Measurements from ENCODE around the gene GABRD. TPM values are rescaled to one million over a fixed set of nuclear protein-coding genes. Genes with fewer than 3 reads are reported as not detected.

The GABRD gene
- total and polyA plus RNA-seq, 2 experiments from 2014 or later, result not detected

DNA sequence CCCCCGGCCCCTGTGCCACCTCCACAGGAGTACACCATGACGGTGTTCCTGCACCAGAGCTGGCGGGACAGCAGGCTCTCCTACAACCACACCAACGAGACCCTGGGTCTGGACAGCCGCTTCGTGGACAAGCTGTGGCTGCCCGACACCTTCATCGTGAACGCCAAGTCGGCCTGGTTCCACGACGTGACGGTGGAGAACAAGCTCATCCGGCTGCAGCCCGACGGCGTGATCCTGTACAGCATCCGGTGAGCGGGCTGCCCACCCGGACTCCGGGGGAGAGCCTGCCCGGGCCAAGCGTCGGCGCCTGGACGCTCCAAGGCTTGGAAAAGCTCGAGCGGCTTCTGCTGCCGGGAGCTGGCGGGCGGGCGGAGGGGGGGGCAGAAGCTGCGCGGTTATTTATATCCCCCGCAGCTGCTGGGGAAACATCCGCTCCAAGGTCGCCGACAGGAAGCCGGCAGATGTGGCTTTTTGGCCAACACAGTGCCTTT, 6.4 kb downstream of the GABRD start:
- in situ Hi-C loops (cut with MboI), result no loop called here
- H4K20me1 ChIP-seq (ENCODE audit: insufficient read depth), result no peaks in the 10 kb centered on the region
- no peak for DNase-seq
- H3K9ac ChIP-seq, result no peak overlapping the region
- H3K9me3 ChIP-seq (ENCODE audit: low read depth), result no peaks in the 10 kb centered on the region
- H3K36me3 ChIP-seq (ENCODE audit: low read depth), result no peaks in the 10 kb centered on the region
- no peaks in the 10 kb centered on the region for H3K4me1 ChIP-seq (ENCODE audit: insufficient read depth)
- no peak overlapping the region for H2AFZ ChIP-seq
- H3K79me2 ChIP-seq (ENCODE audit: insufficient read depth), result no peaks in the 10 kb centered on the region
- H3K9me2 ChIP-seq (ENCODE audit: insufficient read depth), result no peaks in the 10 kb centered on the region
- TF ChIP-seq EZH2phosphoT487 (IDR thresholded peaks at IDR 0.05; ENCODE audit: insufficient read depth, low read depth) (no peak), EZH2 (IDR thresholded peaks at IDR 0.05; ENCODE audit: insufficient read depth, poor library complexity, severe bottlenecking) (no peak)
- H3K4me2 ChIP-seq (ENCODE audit: unreplicated experiment), result no peak overlapping the region
- no peak overlapping the region for H3K4me3 ChIP-seq
- peaks cover 15% of the 10 kb centered on the region for H3K27me3 ChIP-seq (replicated peaks; ENCODE audit: insufficient read depth)
- H3K27ac ChIP-seq, result no peak overlapping the region
- H3F3A ChIP-seq (ENCODE audit: insufficient read depth), result no peaks in the 10 kb centered on the region
- 65 to 71% methylated on average over 31 to 38 of the region's 39 CpGs for whole genome bisulfite sequencing, 2 experiments (ENCODE audit: low coverage in 1 of 2, low lambda C conversion rate in 2 of 2, missing lambda C conversion rate in 2 of 2)

DNA sequence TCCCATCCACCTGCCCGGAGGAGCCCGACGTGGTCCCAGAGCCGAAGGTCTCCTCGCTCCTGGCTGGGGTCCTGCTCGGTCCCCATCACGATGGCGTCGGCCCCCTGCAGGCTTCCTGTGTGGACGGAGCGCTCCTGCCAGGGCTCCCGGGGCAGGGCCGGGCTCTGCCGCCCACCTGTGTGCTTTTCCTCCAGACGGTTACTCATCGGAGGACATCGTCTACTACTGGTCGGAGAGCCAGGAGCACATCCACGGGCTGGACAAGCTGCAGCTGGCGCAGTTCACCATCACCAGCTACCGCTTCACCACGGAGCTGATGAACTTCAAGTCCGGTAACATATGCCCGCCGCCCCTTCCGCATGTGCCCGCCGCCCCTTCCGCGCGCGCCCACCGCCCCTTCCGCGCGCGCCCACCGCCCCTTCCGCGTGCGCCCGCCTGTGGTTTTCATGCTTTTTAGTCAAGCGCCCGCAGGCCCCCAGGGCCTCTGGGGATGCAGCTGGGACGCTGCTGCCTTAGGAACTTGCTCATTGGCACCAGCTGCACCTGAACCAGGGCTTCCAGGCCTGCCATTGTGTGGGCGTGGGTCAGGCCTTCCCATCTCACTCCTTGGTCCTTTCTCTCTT, 8.9 kb downstream of the GABRD start:
- no peak overlapping the region for H3K4me3 ChIP-seq
- no peaks in the 10 kb centered on the region for H3F3A ChIP-seq (ENCODE audit: insufficient read depth)
- no peak overlapping the region for H3K27ac ChIP-seq
- no peaks in the 10 kb centered on the region for H3K9me3 ChIP-seq (ENCODE audit: low read depth)
- no peaks in the 10 kb centered on the region for H3K36me3 ChIP-seq (ENCODE audit: low read depth)
- H3K4me2 ChIP-seq (ENCODE audit: unreplicated experiment), result no peak overlapping the region
- in situ Hi-C loops (cut with MboI), result no loop called here
- TF ChIP-seq EZH2 (IDR thresholded peaks at IDR 0.05; ENCODE audit: insufficient read depth, poor library complexity, severe bottlenecking), result no peak
- no peak for DNase-seq
- no peaks in the 10 kb centered on the region for H4K20me1 ChIP-seq (ENCODE audit: insufficient read depth)
- WGBS, 2 experiments (ENCODE audit: low coverage in 1 of 2, low lambda C conversion rate in 2 of 2, missing lambda C conversion rate in 2 of 2), result 83% methylated on average over 28 to 42 of the region's 46 CpGs
- no peaks in the 10 kb centered on the region; the same call in 1 of the 2 replicates for H3K27me3 ChIP-seq (replicated peaks; ENCODE audit: insufficient read depth)
- no peaks in the 10 kb centered on the region for H3K4me1 ChIP-seq (ENCODE audit: insufficient read depth)
- H3K79me2 ChIP-seq (ENCODE audit: insufficient read depth), result no peaks in the 10 kb centered on the region
- no peak overlapping the region for H3K9ac ChIP-seq
- H3K9me2 ChIP-seq (ENCODE audit: insufficient read depth), result no peaks in the 10 kb centered on the region
- H2AFZ ChIP-seq, result no peak overlapping the region

- Histone ChIP-seq H3K27me3 (replicated peaks; ENCODE audit: insufficient read depth) (no peaks in the 10 kb centered on the region; the same call in 1 of the 2 replicates), H3K4me3 (no peak overlapping the region), H3K36me3 (ENCODE audit: low read depth) (no peaks in the 10 kb centered on the region), H3F3A (ENCODE audit: insufficient read depth) (no peaks in the 10 kb centered on the region), H3K79me2 (ENCODE audit: insufficient read depth) (no peaks in the 10 kb centered on the region), H3K27ac (no peak overlapping the region), H3K9me3 (ENCODE audit: low read depth) (no peaks in the 10 kb centered on the region), H3K4me1 (ENCODE audit: insufficient read depth) (no peaks in the 10 kb centered on the region), H3K9me2 (ENCODE audit: insufficient read depth) (no peaks in the 10 kb centered on the region), H4K20me1 (ENCODE audit: insufficient read depth) (no peaks in the 10 kb centered on the region), H3K4me2 (ENCODE audit: unreplicated experiment) (no peak overlapping the region), H2AFZ (no peak overlapping the region), H3K9ac (no peak overlapping the region)
- in situ Hi-C loops (cut with MboI), result no loop called here
- DNase-seq, result no peak
- 70 to 77% methylated on average over 15 to 26 of the region's 26 CpGs for WGBS, 2 experiments (ENCODE audit: low coverage in 1 of 2, low lambda C conversion rate in 2 of 2, missing lambda C conversion rate in 2 of 2)
- TF ChIP-seq EZH2phosphoT487 (IDR thresholded peaks at IDR 0.05; ENCODE audit: insufficient read depth, low read depth) (no peak), EZH2 (IDR thresholded peaks at IDR 0.05; ENCODE audit: insufficient read depth, poor library complexity, severe bottlenecking) (no peak)
Measured at GRCh38 chr1:2028870-2029560, 9.9 kb downstream of the GABRD start.

- Histone ChIP-seq H4K20me1 (ENCODE audit: insufficient read depth) (no peaks in the 10 kb centered on the region), H3K4me1 (ENCODE audit: insufficient read depth) (no peaks in the 10 kb centered on the region), H3K9me2 (ENCODE audit: insufficient read depth) (no peaks in the 10 kb centered on the region), H2AFZ (no peak overlapping the region), H3F3A (ENCODE audit: insufficient read depth) (no peaks in the 10 kb centered on the region), H3K4me2 (ENCODE audit: unreplicated experiment) (no peak overlapping the region), H3K27me3 (replicated peaks; ENCODE audit: insufficient read depth) (no peaks in the 10 kb centered on the region; the same call in 1 of the 2 replicates), H3K9me3 (ENCODE audit: low read depth) (no peaks in the 10 kb centered on the region), H3K9ac (no peak overlapping the region), H3K27ac (no peak overlapping the region), H3K36me3 (ENCODE audit: low read depth) (no peaks in the 10 kb centered on the region), H3K4me3 (no peak overlapping the region), H3K79me2 (ENCODE audit: insufficient read depth) (no peaks in the 10 kb centered on the region)
- TF ChIP-seq EZH2phosphoT487 (IDR thresholded peaks at IDR 0.05; ENCODE audit: insufficient read depth, low read depth) (no peak), EZH2 (IDR thresholded peaks at IDR 0.05; ENCODE audit: insufficient read depth, poor library complexity, severe bottlenecking) (no peak)
- DNase-seq, result no peak
- in situ Hi-C loops (cut with MboI), result no loop called here
- WGBS, 2 experiments (ENCODE audit: low coverage in 1 of 2, low lambda C conversion rate in 2 of 2, missing lambda C conversion rate in 2 of 2), result 75 to 80% methylated on average over 14 of the region's 15 CpGs
Measured at GRCh38 chr1:2029561-2029960, 10.4 kb downstream of the GABRD start.
